Left ventricle myocardium inferior (tissue), 1 donor: ENCODE results near the gene GFM2. TPM values are rescaled to one million over a fixed set of nuclear protein-coding genes. Genes with fewer than 3 reads are reported as not detected.
"Not testable (repeated sequence)": the region's sequence is repeated elsewhere in the genome, so short reads cannot be mapped to it uniquely, and the experiment has no call there.

Experiments used
- DNase-seq: peaks from one replicate; pipeline ENCODE4 v3.0.0-alpha.2; 2020
- H3K27ac ChIP-seq: fragments of 200-600 bp; replicated peaks from 2 replicates; pipeline ENCODE4 v1.8.0; 2021
- H3K27me3 ChIP-seq: fragments of 200-600 bp; 2 replicates; pipeline ENCODE4 v1.8.0; 2021; ENCODE audit warnings: low read depth
- H3K36me3 ChIP-seq: fragments of 200-600 bp; 2 replicates; pipeline ENCODE4 v1.8.0; 2021
- H3K4me1 ChIP-seq: fragments of 200-600 bp; 2 replicates; pipeline ENCODE4 v1.8.0; 2021
- H3K4me3 ChIP-seq: fragments of 200-600 bp; 2 replicates; pipeline ENCODE4 v1.8.0; 2021; ENCODE audit warnings: mild to moderate bottlenecking, moderate library complexity
- H3K9me3 ChIP-seq: fragments of 200-600 bp; replicated peaks from 2 replicates; pipeline ENCODE4 v1.8.0; 2021
- CTCF ChIP-seq: fragments of 200-600 bp; IDR thresholded peaks from 2 replicates; pipeline ENCODE4 v1.8.0; 2021; ENCODE audit warnings: antibody characterized with exemption, mild to moderate bottlenecking, borderline replicate concordance
- intact Hi-C: fragments of 100-400 bp; cut with micrococcal nuclease; formaldehyde crosslinking; loops from one replicate; pipeline ENCODE4 v1.11.0; 2022
- total RNA-seq: library from RNA; stranded (reverse); fragmentation: NEBNext Ultra II Directional; extraction: Animal tissue kit (Norgen Biotek cat#: 25700); gene quantifications from one replicate; pipeline ENCODE4 v1.2.1, GENCODE V29; 2021
- donor health status: DM: no; HTN: yes; CAD: no; lungs with severe emphysema.

The GFM2 gene
- total RNA-seq, 1 donor from 2014 or later = 47.3 TPM

- no peaks in the 10 kb centered on the region for H3K36me3 ChIP-seq
- H3K4me3 ChIP-seq = no peak overlapping the region
- peaks cover 4% of the 10 kb centered on the region for H3K4me1 ChIP-seq
- no peak overlapping the region for H3K27ac ChIP-seq
- TF ChIP-seq CTCF = no peak
- intact Hi-C loops = no loop called here
- DNase-seq = no peak
- H3K27me3 ChIP-seq = no peaks in the 10 kb centered on the region
- H3K9me3 ChIP-seq = no peaks in the 10 kb centered on the region
These were observed 87.0 kb downstream of the GFM2 start for GRCh38 chr5:74679966-74680365.

- H3K36me3 ChIP-seq, intact Hi-C loops, H3K27me3 ChIP-seq, H3K4me3 ChIP-seq, H3K4me1 ChIP-seq, H3K27ac ChIP-seq, H3K9me3 ChIP-seq, DNase-seq: not testable (repeated sequence)
These were observed 87.6 kb downstream of the GFM2 start for GRCh38 chr5:74679300-74679699.

GRCh38 chr5:74678123-74678522 is 88.8 kb downstream of the GFM2 start:
- H3K27me3 ChIP-seq, H3K4me3 ChIP-seq, H3K36me3 ChIP-seq, H3K9me3 ChIP-seq, intact Hi-C loops, H3K27ac ChIP-seq, H3K4me1 ChIP-seq, DNase-seq: not testable (repeated sequence)

GRCh38 chr5:74676466-74676865 is 90.5 kb downstream of the GFM2 start:
- DNase-seq, H3K27ac ChIP-seq, H3K9me3 ChIP-seq, H3K4me3 ChIP-seq, H3K36me3 ChIP-seq, intact Hi-C loops, H3K27me3 ChIP-seq: not testable (repeated sequence)
- peaks cover 21% of the 10 kb centered on the region for H3K4me1 ChIP-seq

GRCh38 chr5:74673011-74673790 is 93.7 kb downstream of the GFM2 start:
- intact Hi-C loops = no loop called here

GRCh38 chr5:74672215-74672877 is 94.6 kb downstream of the GFM2 start:
- peak overlapping the region; percentile 53 for H3K4me3 ChIP-seq
- H3K27me3 ChIP-seq = no peaks in the 10 kb centered on the region
- H3K4me1 ChIP-seq = peaks cover 21% of the 10 kb centered on the region
- no peak for TF ChIP-seq CTCF
- no peaks in the 10 kb centered on the region for H3K36me3 ChIP-seq
- no peak for DNase-seq
- no peaks in the 10 kb centered on the region for H3K9me3 ChIP-seq
- peak overlapping the region; percentile 67 for H3K27ac ChIP-seq
- intact Hi-C loops = no loop called here

More at GRCh38 chr5:74673011-74673790, 93.7 kb downstream of the GFM2 start:
- no peaks in the 10 kb centered on the region for H3K36me3 ChIP-seq
- H3K9me3 ChIP-seq = no peaks in the 10 kb centered on the region
- peak; percentile 50 for TF ChIP-seq CTCF
- peak overlapping the region; percentile 53 for H3K4me3 ChIP-seq
- peaks cover 21% of the 10 kb centered on the region for H3K4me1 ChIP-seq
- no peaks in the 10 kb centered on the region for H3K27me3 ChIP-seq
- DNase-seq = no peak
- peak overlapping the region; percentile 67 for H3K27ac ChIP-seq

Other genes starting within 250 kb of the GFM2 start
- gene ENC1, start 126.4 kb downstream of the GFM2 start, total RNA-seq = 3.8 TPM
- 138 TPM for gene HEXB, start 81.9 kb downstream of the GFM2 start, total RNA-seq
- 44.1 TPM for gene NSA2, start 132 bp upstream of the GFM2 start, total RNA-seq
- gene FAM169A, start 99.3 kb upstream of the GFM2 start, total RNA-seq = 6.3 TPM